RWPE1 (cell line): ENCODE data around the gene ERCC8.

ENCODE experiments used
- CTCF ChIA-PET: fragments of 350-600 bp; sonication (Branson Sonifier 250); formaldehyde crosslinking; extraction: SDS; loops from one replicate; lab custom pipeline; 2021; lab: Yijun Ruan, JAX
- POLR2A ChIA-PET: fragments of 400-600 bp; formaldehyde crosslinking; extraction: SDS; loops from one replicate; lab custom pipeline; 2020; ENCODE audit warnings: antibody characterized with exemption; ENCODE audit not compliant: low non-redundant PET; lab: Yijun Ruan, JAX
- DNase-seq: peaks from one replicate; pipeline ENCODE4 v3.0.0; 2012; ENCODE audit warnings: low spot score
- H3K27ac ChIP-seq: fragments of 450-650 bp; 2 replicates; pipeline ENCODE4 v1.5.1; 2017
- TF ChIP-seq, protein P1 (sequence below): fragments of 450-650 bp; conservative IDR thresholded peaks from 2 replicates; pipeline ENCODE4 v1.5.1; 2017; ENCODE audit warnings: low read depth, mild to moderate bottlenecking

Gene ERCC8

DNA sequence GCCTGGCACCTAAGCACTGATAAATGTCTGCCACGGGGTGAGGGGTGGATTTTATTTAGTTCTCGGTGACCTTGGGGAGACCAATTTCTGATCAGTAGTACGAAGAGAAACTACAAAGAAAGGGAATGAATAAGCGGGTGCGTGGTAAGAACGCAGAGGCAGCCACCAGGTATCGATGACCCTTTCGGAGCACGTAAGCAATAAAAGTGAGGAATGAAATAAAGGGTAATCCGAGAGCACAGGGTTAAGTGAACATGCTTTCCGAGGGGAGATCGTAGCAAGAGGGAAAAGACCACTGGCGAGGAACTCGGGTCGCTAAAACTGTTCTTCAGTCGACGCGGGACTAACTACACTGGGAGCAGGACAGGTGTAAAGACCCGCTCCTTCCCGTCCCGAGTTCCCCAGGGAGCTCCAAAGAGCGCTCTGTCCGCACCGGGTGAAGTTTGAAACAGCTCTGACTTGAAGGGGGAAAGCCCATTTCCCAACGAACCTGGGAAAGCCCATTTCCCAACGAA, 101.9 kb downstream of the ERCC8 start:
- peak; percentile 36 for DNase-seq
- TF ChIP-seq, protein P1, sequence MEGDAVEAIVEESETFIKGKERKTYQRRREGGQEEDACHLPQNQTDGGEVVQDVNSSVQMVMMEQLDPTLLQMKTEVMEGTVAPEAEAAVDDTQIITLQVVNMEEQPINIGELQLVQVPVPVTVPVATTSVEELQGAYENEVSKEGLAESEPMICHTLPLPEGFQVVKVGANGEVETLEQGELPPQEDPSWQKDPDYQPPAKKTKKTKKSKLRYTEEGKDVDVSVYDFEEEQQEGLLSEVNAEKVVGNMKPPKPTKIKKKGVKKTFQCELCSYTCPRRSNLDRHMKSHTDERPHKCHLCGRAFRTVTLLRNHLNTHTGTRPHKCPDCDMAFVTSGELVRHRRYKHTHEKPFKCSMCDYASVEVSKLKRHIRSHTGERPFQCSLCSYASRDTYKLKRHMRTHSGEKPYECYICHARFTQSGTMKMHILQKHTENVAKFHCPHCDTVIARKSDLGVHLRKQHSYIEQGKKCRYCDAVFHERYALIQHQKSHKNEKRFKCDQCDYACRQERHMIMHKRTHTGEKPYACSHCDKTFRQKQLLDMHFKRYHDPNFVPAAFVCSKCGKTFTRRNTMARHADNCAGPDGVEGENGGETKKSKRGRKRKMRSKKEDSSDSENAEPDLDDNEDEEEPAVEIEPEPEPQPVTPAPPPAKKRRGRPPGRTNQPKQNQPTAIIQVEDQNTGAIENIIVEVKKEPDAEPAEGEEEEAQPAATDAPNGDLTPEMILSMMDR = no peak
- H3K27ac ChIP-seq = no peak overlapping the region
- ChIA-PET CTCF (interaction anchor here (0.7 to 1.9 kb wide), 3 partner anchors 15 to 1764 kb away, joined by 3 to 5 read pairs (median 3); no protein-coding TSS in a partner anchor), POLR2A (no interaction called here)

DNA sequence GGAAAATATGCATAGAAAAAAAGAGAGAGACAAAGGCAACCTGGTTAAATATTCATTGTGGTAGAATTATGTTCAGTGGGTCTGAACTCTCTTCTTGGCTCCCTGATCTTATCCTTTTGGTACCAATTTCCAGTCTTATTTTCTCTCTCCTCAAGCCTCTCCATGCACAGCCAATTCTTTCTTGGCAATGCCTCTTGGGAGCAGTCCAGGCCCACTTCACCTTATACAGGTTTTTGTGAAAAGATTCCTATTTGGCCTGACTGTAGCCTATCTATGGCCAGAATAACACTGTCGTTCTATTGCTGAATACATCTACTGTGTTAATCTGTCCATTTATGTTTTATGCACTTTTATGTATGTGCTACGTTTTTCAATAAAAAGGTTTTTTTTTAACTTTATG, 103.5 kb downstream of the ERCC8 start:
- no peak for DNase-seq
- TF ChIP-seq, protein P1 = no peak
- no peak overlapping the region for H3K27ac ChIP-seq
- POLR2A ChIA-PET = no interaction called here
- CTCF ChIA-PET = interaction anchor here (0.6 kb wide), 1 partner anchor 723 kb away, joined by 4 read pairs; no protein-coding TSS in a partner anchor

DNA sequence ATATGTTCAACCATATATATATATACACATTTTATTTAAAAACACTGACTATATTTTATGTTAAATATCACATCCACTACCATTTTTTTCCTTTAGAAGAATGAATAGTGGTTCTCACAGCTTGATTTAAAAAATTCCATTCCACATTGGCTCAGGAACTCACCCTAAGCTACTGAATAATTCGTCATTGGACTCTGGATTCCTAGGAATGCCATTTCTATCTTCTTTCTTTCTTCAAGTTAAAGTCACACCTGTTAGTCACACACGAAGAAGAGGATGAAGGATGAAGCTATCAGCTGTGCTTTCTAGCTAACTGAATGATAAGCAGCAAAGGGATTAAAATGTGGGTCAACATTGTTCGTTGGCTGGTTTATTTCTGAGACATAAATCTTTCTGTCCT, 108.7 kb downstream of the ERCC8 start:
- no peak for DNase-seq
- TF ChIP-seq, protein P1 = no peak
- POLR2A ChIA-PET = no interaction called here
- no peak overlapping the region for H3K27ac ChIP-seq
- CTCF ChIA-PET = no interaction called here

DNA sequence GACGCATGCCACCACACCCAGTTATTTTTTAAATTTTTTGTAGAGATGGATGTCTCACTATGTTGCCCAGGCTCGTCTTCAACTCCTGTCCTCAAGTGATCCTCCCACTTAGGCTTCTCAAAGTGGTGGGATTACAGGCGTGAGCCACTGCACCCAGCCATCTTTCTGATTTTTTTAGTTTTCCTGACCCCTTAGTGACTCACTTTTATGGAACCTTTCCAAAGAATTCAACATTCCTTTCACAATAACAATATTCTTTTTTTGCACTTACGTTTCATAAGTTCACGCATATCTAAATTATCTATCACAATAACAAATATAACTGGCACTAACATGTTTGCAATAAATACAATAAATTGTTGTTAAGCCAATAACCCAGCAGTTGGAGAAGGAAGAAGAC, 109.3 kb downstream of the ERCC8 start:
- ChIA-PET POLR2A (interaction anchor here (0.5 to 0.6 kb wide), 2 partner anchors 10 to 783 kb away, joined by 3 to 6 read pairs; no protein-coding TSS in a partner anchor), CTCF (no interaction called here)
- DNase-seq = peak; percentile 22
- TF ChIP-seq, protein P1 = no peak
- no peak overlapping the region for H3K27ac ChIP-seq

DNA sequence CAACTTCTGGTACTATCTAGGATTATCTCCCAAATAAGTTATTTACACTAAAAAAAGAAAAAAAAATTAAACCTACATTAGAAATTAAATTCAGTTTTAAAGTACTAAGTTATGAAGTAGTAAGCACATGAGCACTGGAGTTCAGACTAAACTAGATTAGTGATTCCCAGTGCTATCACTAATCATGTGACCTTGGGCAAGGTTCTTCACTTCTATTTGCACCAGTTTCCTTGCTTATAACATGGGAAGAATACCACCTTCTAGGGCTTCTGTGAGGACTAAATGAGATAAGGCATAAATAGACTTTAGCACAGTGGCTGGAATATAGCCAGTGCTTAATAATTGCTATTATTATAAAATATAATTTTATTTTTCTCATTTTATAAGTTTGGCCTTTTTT, 111.3 kb downstream of the ERCC8 start:
- POLR2A ChIA-PET = no interaction called here
- no peak for DNase-seq

GRCh38 chr5:60830581-60831127, 114.2 kb downstream of the ERCC8 start:
- H3K27ac ChIP-seq = no peak overlapping the region
- POLR2A ChIA-PET = no interaction called here
- DNase-seq = no peak

More for the DNA sequence above, 111.3 kb downstream of the ERCC8 start:
- H3K27ac ChIP-seq = no peak overlapping the region
- TF ChIP-seq, protein P1 = no peak
- CTCF ChIA-PET = interaction anchor here (0.6 kb wide), 1 partner anchor 73 kb away, joined by 3 read pairs; no protein-coding TSS in a partner anchor

More at GRCh38 chr5:60830581-60831127, 114.2 kb downstream of the ERCC8 start:
- TF ChIP-seq, protein P1 = no peak
- CTCF ChIA-PET = interaction anchor here (1.5 kb wide), 1 partner anchor 14 kb away, joined by 3 read pairs; no protein-coding TSS in a partner anchor
